BLaER1 treated with 17β-estradiol and CSF1 and Interleukin-3, amounts not matched to agents 10 nM and 100 nM (cell line): ENCODE results near the gene HPF1.
A peak's percentile ranks its signal among the peaks of the same experiment; 100 is the strongest.

ENCODE experiments used
- H3K27ac ChIP-seq, 11 experiments: shearing (Covaris generic); formaldehyde crosslinking; 2 replicates each; pipeline ENCODE4 v1.8.1; 2022
- H3K27me3 ChIP-seq, 11 experiments: shearing (Covaris generic); formaldehyde crosslinking; 2 replicates each; pipeline ENCODE4 v1.8.1; 2022
- H3K36me3 ChIP-seq, 11 experiments: shearing (Covaris generic); formaldehyde crosslinking; 2 replicates each; pipeline ENCODE4 v1.8.1; 2022
- H3K4me1 ChIP-seq, 10 experiments: shearing (Covaris generic); formaldehyde crosslinking; 2 replicates each; pipeline ENCODE4 v1.8.1; 2022
- H3K4me2 ChIP-seq, 11 experiments: shearing (Covaris generic); formaldehyde crosslinking; 2 replicates each; pipeline ENCODE4 v1.8.1; 2022
- H3K4me3 ChIP-seq, 10 experiments: shearing (Covaris generic); formaldehyde crosslinking; 2 replicates each; pipeline ENCODE4 v1.8.1; 2022
- H3K9ac ChIP-seq, 11 experiments: shearing (Covaris generic); formaldehyde crosslinking; 2 replicates each; pipeline ENCODE4 v1.8.1; 2022
- H3K9me3 ChIP-seq, 11 experiments: shearing (Covaris generic); formaldehyde crosslinking; replicated peaks in 1 of 11; 2 replicates each; pipeline ENCODE4 v1.8.1; 2022
- H4K20me1 ChIP-seq, 11 experiments: shearing (Covaris generic); formaldehyde crosslinking; 2 replicates each; pipeline ENCODE4 v1.8.1; 2022
- Cebpa-rat ChIP-seq, 11 experiments: shearing (Covaris generic); IDR thresholded peaks; 2 replicates each; pipeline ENCODE4 v1.8.1; 2022

HPF1 gene

DNA sequence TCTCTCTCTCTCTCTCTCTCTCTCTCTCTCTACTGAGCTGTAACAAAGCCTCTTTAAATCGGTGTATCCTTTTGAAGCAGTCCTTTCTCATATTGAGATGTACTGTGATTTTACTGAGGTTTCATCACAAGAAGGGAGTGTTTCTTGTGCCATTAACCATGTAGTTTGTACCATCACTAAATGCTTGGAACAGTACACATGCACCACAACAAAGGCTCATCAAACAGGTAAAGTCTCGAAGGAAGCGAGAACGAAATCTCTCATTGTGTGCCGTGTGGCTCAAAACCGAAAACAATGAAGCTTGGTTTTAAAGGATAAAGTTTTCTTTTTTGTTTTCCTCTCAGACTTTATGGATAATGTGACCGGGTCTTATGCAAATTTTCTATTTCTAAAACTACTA lies 37.2 kb downstream of the HPF1 start:
- no peaks in the 10 kb centered on the region for H3K4me1 ChIP-seq
- H3K27ac ChIP-seq: no peak overlapping the region
- H3K9ac ChIP-seq: no peak overlapping the region
- no peaks in the 10 kb centered on the region for H3K27me3 ChIP-seq
- no peaks in the 10 kb centered on the region for H3K9me3 ChIP-seq
- peaks cover 8 to 46% (median 17%) of the 10 kb centered on the region in 11 experiments; a peak in 13 of 22 replicates for H3K36me3 ChIP-seq
- H3K4me3 ChIP-seq: no peak overlapping the region
- H3K4me2 ChIP-seq: no peak overlapping the region
- H4K20me1 ChIP-seq: no peaks in the 10 kb centered on the region
- no peak for TF ChIP-seq Cebpa-rat (IDR thresholded peaks at IDR 0.05)

DNA sequence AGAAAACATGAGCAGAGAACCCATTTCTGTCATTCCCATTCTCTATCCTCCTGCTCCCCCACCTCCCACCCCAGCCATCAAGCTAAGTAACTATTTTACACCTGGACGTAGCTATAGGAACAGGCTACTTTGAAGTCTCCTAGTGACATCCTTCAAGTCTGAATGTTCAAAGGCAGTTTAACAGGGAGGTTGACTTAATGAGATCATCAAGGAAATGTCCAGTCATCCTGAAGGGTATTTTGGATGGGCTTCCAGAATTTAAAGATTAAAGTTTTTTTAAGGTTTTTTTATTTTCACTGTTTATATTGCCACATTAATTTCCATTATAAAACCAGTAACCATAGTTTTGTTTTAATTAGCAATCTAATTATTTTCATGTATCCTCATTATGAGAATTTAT lies 41.1 kb downstream of the HPF1 start:
- Histone ChIP-seq H3K4me2 (no peak overlapping the region), H3K9me3 (no peaks in the 10 kb centered on the region), H3K27me3 (no peaks in the 10 kb centered on the region), H3K27ac (no peak overlapping the region), H3K9ac (no peak overlapping the region), H3K36me3 (peaks cover 15 to 69% (median 28%) of the 10 kb centered on the region in 11 experiments; a peak in 21 of 22 replicates), H3K4me1 (no peaks in the 10 kb centered on the region), H4K20me1 (no peaks in the 10 kb centered on the region), H3K4me3 (no peak overlapping the region)
- TF ChIP-seq Cebpa-rat (IDR thresholded peaks at IDR 0.05): no peak

DNA sequence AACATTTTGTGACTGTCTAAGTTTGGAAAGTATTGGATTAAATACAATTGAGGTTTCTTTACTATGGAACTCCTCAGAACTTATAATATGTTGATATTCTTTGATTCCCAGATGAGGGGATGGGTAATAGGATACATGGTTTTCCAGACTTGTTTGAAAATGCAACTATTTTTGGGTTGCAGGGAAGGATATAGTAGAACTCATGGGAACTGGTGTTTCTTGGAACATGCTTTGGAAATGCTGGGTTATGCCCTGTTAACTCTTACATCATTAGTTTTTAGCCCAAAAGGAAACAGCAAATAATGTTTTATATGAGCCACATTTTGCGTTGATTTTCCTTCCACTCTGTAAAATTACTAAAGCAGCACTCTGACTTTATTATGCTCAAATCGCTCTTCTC lies 41.9 kb downstream of the HPF1 start:
- H3K4me2 ChIP-seq: no peak overlapping the region
- H3K4me1 ChIP-seq: no peaks in the 10 kb centered on the region
- no peak overlapping the region for H3K27ac ChIP-seq
- no peaks in the 10 kb centered on the region for H3K27me3 ChIP-seq
- no peak overlapping the region for H3K4me3 ChIP-seq
- peaks cover 15 to 77% (median 28%) of the 10 kb centered on the region in 11 experiments; a peak in 21 of 22 replicates for H3K36me3 ChIP-seq
- no peaks in the 10 kb centered on the region for H3K9me3 ChIP-seq
- no peaks in the 10 kb centered on the region for H4K20me1 ChIP-seq
- TF ChIP-seq Cebpa-rat (IDR thresholded peaks at IDR 0.05): no peak
- no peak overlapping the region for H3K9ac ChIP-seq

DNA sequence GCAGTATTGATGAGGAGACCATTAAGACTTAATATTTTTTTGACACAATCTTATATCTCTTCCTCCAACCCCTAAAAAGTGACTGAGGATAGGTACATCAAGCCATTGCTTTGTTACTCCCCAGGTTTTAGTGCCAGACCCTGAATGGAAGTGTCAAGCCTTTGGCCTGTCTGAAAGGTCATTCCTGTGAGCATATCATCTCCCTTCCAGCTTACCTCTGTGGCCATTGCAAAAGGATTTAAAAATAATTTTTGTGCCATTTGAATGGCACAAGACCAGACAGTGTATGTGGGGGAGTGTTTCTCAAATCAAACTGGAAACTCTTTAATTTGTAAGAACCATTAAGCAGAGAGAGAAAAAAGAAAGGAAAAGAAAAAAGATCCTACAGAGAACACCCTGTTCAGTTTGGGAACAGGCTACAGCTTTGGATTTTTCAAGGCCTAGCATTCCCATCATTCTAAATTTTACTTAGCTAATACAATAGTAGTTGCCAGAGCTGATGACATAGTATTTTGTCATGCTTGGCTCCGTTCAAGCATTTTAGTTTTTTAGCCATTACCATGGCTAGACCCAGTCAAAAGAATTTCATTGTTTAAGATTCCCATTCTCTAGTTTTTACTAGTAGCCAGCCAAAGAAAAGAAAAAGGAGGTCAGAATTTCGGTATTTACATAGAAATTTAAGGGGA lies 49.6 kb downstream of the HPF1 start:
- H3K4me1 ChIP-seq: no peaks in the 10 kb centered on the region
- no peaks in the 10 kb centered on the region for H4K20me1 ChIP-seq
- H3K4me2 ChIP-seq: no peak overlapping the region
- peaks cover 0 to under 1% (median 0%) of the 10 kb centered on the region in 11 experiments; a peak in 1 of 22 replicates for H3K9me3 ChIP-seq
- H3K27me3 ChIP-seq: no peaks in the 10 kb centered on the region
- no peak overlapping the region for H3K4me3 ChIP-seq
- no peak for TF ChIP-seq Cebpa-rat (IDR thresholded peaks at IDR 0.05)
- no peak overlapping the region for H3K27ac ChIP-seq
- H3K9ac ChIP-seq: no peak overlapping the region
- H3K36me3 ChIP-seq: peaks cover 9 to 62% (median 24%) of the 10 kb centered on the region in 11 experiments; a peak in 21 of 22 replicates

DNA sequence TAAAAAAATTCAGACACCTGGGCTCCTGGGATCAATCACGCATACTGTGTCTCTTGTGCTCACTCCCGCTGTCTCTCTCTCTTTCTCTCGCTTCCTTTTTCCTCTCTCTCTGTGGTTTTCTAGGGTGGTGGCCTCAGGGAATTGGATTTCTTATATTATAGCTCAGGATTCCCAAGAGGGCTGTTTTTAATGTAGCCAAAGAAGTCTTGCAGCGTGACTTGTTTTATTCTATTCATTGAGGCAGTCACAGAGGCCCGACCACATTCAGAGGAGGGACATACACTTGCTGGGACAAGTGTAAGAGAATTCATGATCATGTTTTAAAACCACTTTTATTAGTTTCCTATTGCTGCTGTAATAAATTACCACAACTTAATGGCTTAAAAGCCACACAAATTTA lies 59.4 kb downstream of the HPF1 start:
- Histone ChIP-seq H4K20me1 (0 out of 22 replicates have a peak, but pooled peaks cover 0 to 5% (median 0%) of the 10 kb centered on the region in 11 experiments), H3K36me3 (peaks cover 26 to 67% (median 42%) of the 10 kb centered on the region in 11 experiments), H3K27me3 (no peaks in the 10 kb centered on the region), H3K4me2 (peak overlapping the region; percentile 2 to 64 (median 48); a peak in 20 of 22 replicates), H3K9ac (no peak overlapping the region), H3K27ac (no peak overlapping the region), H3K4me1 (peaks cover 8 to 16% (median 12%) of the 10 kb centered on the region in 10 experiments), H3K9me3 (peaks cover 12 to 22% (median 18%) of the 10 kb centered on the region in 11 experiments; a peak in 21 of 22 replicates), H3K4me3 (no peak overlapping the region)
- no peak for TF ChIP-seq Cebpa-rat (IDR thresholded peaks at IDR 0.05)

DNA sequence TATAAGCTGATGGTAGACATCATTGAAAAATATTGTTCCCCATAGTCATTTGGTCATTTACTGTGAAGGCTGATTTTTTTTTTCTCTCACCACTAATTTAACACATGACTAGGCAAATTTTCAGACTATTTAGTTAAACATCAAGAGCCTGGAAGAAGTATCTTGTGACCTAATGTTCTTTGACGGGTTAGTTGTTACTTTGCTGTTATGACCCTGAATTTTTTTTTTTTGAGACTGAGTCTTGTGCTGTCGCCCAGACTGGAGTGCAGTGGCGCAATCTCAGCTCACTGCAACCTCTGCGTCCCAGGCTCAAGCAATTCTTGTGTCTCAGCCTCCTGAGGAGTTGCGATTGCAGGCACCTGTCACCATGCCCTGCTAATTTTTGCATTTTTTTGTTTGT lies 67.0 kb downstream of the HPF1 start:
- Histone ChIP-seq H3K9ac (no peak overlapping the region), H3K27me3 (no peaks in the 10 kb centered on the region), H3K4me1 (peaks cover 0 to 6% (median 0%) of the 10 kb centered on the region in 10 experiments; a peak in 2 of 20 replicates), H3K4me3 (no peak overlapping the region), H3K4me2 (no peak overlapping the region), H3K27ac (no peak overlapping the region), H3K36me3 (peaks cover 14 to 70% (median 28%) of the 10 kb centered on the region in 11 experiments; a peak in 21 of 22 replicates), H3K9me3 (no peaks in the 10 kb centered on the region), H4K20me1 (no peaks in the 10 kb centered on the region)
- TF ChIP-seq Cebpa-rat (IDR thresholded peaks at IDR 0.05): no peak

DNA sequence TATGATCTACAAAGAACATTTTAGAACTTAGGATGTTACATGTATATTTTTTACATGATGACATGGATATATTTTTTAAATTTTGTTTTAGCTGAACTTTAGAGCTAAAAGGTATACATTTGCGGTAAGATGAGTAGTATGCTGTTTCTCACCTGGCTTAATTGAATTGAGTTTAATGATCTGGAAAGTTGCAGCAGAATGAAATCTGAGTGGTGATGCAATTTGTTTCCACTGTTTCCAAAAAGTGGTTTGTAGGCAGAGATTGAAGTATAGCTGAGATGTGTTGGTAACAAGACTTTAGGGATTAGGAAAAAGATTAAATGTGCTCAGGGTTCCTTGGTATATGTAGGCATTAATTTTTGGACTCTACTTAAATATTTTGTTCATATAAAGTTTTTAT lies 68.1 kb downstream of the HPF1 start:
- Histone ChIP-seq H3K4me3 (no peak overlapping the region), H3K4me1 (peaks cover 0 to 6% (median 0%) of the 10 kb centered on the region in 10 experiments; a peak in 2 of 20 replicates), H3K36me3 (peaks cover 14 to 75% (median 28%) of the 10 kb centered on the region in 11 experiments; a peak in 21 of 22 replicates), H4K20me1 (no peaks in the 10 kb centered on the region), H3K9ac (no peak overlapping the region), H3K27me3 (no peaks in the 10 kb centered on the region), H3K9me3 (no peaks in the 10 kb centered on the region), H3K4me2 (no peak overlapping the region), H3K27ac (no peak overlapping the region)
- no peak for TF ChIP-seq Cebpa-rat (IDR thresholded peaks at IDR 0.05)

DNA sequence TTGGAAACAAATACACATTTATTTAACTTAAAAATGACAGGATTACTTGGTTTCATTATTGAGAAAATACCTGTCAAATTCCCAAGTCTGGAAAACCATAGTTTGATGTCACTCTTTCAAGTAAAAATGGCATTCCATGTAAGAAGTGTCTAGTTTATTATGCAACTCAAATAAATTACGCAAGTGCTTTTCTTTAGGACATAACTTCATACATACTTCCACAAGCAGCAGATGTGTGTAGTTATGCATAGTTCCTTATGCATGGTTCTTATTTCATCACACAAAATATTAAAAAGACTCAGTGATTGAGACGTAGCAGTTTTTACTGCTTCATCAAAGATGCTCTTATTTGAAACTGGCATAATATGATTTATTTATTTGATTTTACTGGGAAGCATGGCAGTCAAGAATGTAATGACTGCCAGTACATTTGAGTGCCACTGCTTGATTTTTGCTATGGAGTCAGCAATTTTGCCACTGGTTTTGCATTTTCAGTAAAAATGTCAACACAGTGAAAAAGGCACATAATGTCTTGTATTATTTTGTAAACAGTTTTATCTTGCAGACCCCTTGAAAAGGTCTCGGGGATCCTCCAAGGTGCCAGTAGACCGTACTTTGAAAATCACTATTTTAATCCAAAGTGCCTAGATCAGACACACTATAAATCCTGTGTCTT lies 75.2 kb downstream of the HPF1 start:
- Histone ChIP-seq H3K4me1 (peaks cover 0 to 7% (median 0%) of the 10 kb centered on the region in 10 experiments; a peak in 2 of 20 replicates), H3K36me3 (peaks cover 13 to 67% (median 33%) of the 10 kb centered on the region in 11 experiments; a peak in 20 of 22 replicates), H3K9me3 (peaks cover 8 to 20% (median 15%) of the 10 kb centered on the region in 11 experiments), H4K20me1 (no peaks in the 10 kb centered on the region; a peak in 1 of 22 replicates), H3K4me3 (no peak overlapping the region), H3K27me3 (no peaks in the 10 kb centered on the region), H3K9ac (no peak overlapping the region), H3K4me2 (no peak overlapping the region), H3K27ac (peak overlapping the region in 2 of 11 experiments; percentile 9 to 28; a peak in 3 of 22 replicates)
- peak in 2 of 11 experiments; percentile 41 to 55; a peak in 3 of 22 replicates for TF ChIP-seq Cebpa-rat (IDR thresholded peaks at IDR 0.05)
